SK-N-SH (cell line): ENCODE measurements around the gene NFASC.

Experiments
- CTCF ChIP-seq: fragments of 200-600 bp; sonication (generic); IDR thresholded peaks from 2 replicates; pipeline ENCODE4 v1.6.1; 2017; ENCODE audit warnings: antibody characterized with exemption, mild to moderate bottlenecking, moderate library complexity
- EP300 ChIP-seq, 2 experiments: IDR thresholded peaks; 2 replicates each; pipeline versions ENCODE4 v1.4.0 to v1.6.1; 2012; ENCODE audit warnings: borderline replicate concordance in 1 of 2, low read depth in 1 of 2, low read length in 1 of 2
- EZH2phosphoT487 ChIP-seq: fragments of 200-600 bp; sonication (generic); IDR thresholded peaks from 2 replicates; pipeline ENCODE4 v1.6.1; 2017; ENCODE audit warnings: low read depth, mixed run types, mild to moderate bottlenecking, antibody characterized with exemption, moderate library complexity, borderline replicate concordance
- FOXJ3 ChIP-seq: sonication (generic); formaldehyde crosslinking; IDR thresholded peaks from 2 replicates; pipeline ENCODE4 v1.5.1; 2020; ENCODE audit warnings: mild to moderate bottlenecking, missing genetic modification reagents
- JUND ChIP-seq: IDR thresholded peaks from 2 replicates; pipeline ENCODE4 v1.4.0; 2012
- POLR2AphosphoS5 ChIP-seq: IDR thresholded peaks from 2 replicates; pipeline ENCODE4 v1.6.1; 2012; ENCODE audit warnings: low read depth, low read length
- RCOR1 ChIP-seq: fragments of 150-350 bp; IDR thresholded peaks from 2 replicates; pipeline ENCODE4 v1.6.1; 2017; ENCODE audit warnings: antibody characterized with exemption, low read length
- SIN3A ChIP-seq: IDR thresholded peaks from 2 replicates; pipeline ENCODE4 v1.6.1; 2012; ENCODE audit warnings: low read depth, mild to moderate bottlenecking, low read length, moderate library complexity, borderline replicate concordance
- TEAD4 ChIP-seq: IDR thresholded peaks from 2 replicates; pipeline ENCODE4 v1.4.0; 2012; ENCODE audit warnings: mild to moderate bottlenecking, borderline replicate concordance; ENCODE audit not compliant: insufficient read depth
- USF1 ChIP-seq: IDR thresholded peaks from 2 replicates; pipeline ENCODE4 v1.4.0; 2012; ENCODE audit warnings: low read depth, borderline replicate concordance
- USF2 ChIP-seq: fragments of 150-350 bp; IDR thresholded peaks from 2 replicates; pipeline ENCODE4 v1.6.1; 2017; ENCODE audit warnings: antibody characterized with exemption, low read length, low read depth, borderline replicate concordance
- TF ChIP-seq, protein P1 (sequence below): IDR thresholded peaks from 2 replicates; pipeline ENCODE4 v1.4.0; 2012; ENCODE audit warnings: low read depth, borderline replicate concordance

DNA sequence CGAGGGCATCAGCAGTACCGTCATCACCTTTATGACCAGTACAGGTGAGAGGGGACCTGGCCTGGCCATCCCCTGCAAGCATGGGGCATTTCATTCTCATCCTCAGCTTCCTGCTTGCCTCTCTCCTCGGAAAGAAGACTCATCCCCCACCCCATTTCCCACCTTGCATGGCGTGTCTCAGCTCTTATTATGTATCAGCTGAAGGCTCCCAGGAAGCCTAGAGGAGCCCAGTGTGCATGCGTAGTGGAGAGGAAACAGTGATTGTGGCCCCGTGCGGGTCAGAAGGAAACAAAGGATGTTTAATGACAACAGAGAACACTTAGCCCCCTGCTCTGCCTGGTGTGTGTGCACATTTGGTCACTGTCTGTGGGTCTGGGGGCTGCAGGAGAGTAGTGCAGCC lies 132.0 kb downstream of the NFASC start:
- no peak for TF ChIP-seq POLR2AphosphoS5
- no peak for TF ChIP-seq EP300 (IDR thresholded peaks at IDR 0.05; ENCODE audit: borderline replicate concordance in 1 of 2, low read depth in 1 of 2, low read length in 1 of 2)
- no peak for TF ChIP-seq USF1
- no peak for TF ChIP-seq JUND
- no peak for TF ChIP-seq CTCF
- no peak for TF ChIP-seq SIN3A
- TF ChIP-seq FOXJ3 (CRISPR knock-in tag) = no peak
- TF ChIP-seq USF2 = no peak
- TF ChIP-seq TEAD4 = no peak
- no peak for TF ChIP-seq RCOR1
- no peak for TF ChIP-seq EZH2phosphoT487
- TF ChIP-seq, protein P1, sequence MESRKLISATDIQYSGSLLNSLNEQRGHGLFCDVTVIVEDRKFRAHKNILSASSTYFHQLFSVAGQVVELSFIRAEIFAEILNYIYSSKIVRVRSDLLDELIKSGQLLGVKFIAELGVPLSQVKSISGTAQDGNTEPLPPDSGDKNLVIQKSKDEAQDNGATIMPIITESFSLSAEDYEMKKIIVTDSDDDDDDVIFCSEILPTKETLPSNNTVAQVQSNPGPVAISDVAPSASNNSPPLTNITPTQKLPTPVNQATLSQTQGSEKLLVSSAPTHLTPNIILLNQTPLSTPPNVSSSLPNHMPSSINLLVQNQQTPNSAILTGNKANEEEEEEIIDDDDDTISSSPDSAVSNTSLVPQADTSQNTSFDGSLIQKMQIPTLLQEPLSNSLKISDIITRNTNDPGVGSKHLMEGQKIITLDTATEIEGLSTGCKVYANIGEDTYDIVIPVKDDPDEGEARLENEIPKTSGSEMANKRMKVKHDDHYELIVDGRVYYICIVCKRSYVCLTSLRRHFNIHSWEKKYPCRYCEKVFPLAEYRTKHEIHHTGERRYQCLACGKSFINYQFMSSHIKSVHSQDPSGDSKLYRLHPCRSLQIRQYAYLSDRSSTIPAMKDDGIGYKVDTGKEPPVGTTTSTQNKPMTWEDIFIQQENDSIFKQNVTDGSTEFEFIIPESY = no peak
